SK-N-SH treated with all-trans-retinoic acid at 6 μM for 48 hours (cell line): ENCODE measurements around the gene OR2C3.

Experiments used
- BACH2 ChIP-seq: fragments of 250-450 bp; sonication (Bioruptor Pico); IDR thresholded peaks from 2 replicates; pipeline ENCODE4 v1.9.0; 2021; ENCODE audit warnings: mild to moderate bottlenecking, borderline replicate concordance
- ESRRG ChIP-seq: fragments of 250-450 bp; sonication (Bioruptor Pico); IDR thresholded peaks from 2 replicates; pipeline ENCODE4 v1.6.1; 2021; ENCODE audit warnings: mild to moderate bottlenecking
- ZC3H10 ChIP-seq: fragments of 250-450 bp; sonication (Bioruptor Pico); IDR thresholded peaks from 2 replicates; pipeline ENCODE4 v1.5.1; 2021; ENCODE audit warnings: mild to moderate bottlenecking, moderate library complexity
- TF ChIP-seq, protein P1 (sequence below): fragments of 250-450 bp; sonication (Bioruptor Pico); IDR thresholded peaks from 2 replicates; pipeline ENCODE4 v1.8.0; 2020; ENCODE audit warnings: mild to moderate bottlenecking, moderate library complexity, borderline replicate concordance

DNA sequence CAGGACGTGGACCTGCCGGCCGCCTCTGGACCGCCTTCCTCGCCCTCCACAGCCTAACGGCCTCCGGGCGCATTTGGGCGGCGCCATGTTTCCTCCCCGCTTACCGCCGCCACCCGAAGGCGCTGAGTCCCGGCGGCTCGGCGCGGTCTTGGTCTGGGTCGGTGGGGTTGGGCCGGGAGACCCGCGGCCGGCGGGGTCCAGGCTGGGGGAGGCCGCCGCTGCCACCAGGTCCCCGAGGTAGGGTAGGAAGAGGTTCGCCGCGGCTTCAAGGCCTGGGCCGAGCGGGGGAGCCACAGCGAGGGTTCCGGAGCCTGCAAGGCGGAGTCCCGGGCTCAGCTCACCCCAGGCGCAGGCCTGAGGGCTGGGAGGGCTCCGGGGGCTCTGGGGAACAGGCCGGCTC, 5.5 kb downstream of the OR2C3 start:
- TF ChIP-seq ZC3H10 (CRISPR knock-in tag): no peak
- no peak for TF ChIP-seq ESRRG (CRISPR knock-in tag)
- no peak for TF ChIP-seq BACH2 (CRISPR knock-in tag)
- TF ChIP-seq, protein P1, sequence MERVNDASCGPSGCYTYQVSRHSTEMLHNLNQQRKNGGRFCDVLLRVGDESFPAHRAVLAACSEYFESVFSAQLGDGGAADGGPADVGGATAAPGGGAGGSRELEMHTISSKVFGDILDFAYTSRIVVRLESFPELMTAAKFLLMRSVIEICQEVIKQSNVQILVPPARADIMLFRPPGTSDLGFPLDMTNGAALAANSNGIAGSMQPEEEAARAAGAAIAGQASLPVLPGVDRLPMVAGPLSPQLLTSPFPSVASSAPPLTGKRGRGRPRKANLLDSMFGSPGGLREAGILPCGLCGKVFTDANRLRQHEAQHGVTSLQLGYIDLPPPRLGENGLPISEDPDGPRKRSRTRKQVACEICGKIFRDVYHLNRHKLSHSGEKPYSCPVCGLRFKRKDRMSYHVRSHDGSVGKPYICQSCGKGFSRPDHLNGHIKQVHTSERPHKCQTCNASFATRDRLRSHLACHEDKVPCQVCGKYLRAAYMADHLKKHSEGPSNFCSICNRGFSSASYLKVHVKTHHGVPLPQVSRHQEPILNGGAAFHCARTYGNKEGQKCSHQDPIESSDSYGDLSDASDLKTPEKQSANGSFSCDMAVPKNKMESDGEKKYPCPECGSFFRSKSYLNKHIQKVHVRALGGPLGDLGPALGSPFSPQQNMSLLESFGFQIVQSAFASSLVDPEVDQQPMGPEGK (CRISPR knock-in tag): no peak
